Measurements from ENCODE around the gene ZBTB44.

ZBTB44 gene

DNA sequence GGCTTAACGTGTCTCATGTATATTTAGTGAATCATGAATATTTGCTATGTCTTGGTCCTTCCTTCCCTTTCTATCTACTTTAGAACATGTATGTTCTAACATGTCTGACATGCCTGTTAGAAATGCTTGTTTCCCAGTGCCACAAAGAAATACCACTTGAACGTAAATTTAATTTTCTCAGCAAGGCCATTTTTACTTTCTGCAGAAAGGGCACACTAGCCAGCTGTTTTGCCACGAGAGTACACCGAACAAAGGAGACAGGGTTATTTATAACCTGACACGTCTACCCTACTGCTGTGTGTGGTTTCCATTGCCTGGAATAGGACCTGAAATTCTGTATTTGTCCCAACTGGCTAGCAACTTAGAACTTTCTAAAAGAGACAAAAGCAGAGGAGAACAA, 7.4 kb upstream of the ZBTB44 start:
- TF ChIP-seq CTCF (IDR thresholded peaks at IDR 0.05; ENCODE audit: low read depth, low read length, missing control alignments): no peak
- DNase-seq (ENCODE audit: low read depth): no peak
- no peak overlapping the region for H3K4me3 ChIP-seq (ENCODE audit: low read depth, low read length)

DNA sequence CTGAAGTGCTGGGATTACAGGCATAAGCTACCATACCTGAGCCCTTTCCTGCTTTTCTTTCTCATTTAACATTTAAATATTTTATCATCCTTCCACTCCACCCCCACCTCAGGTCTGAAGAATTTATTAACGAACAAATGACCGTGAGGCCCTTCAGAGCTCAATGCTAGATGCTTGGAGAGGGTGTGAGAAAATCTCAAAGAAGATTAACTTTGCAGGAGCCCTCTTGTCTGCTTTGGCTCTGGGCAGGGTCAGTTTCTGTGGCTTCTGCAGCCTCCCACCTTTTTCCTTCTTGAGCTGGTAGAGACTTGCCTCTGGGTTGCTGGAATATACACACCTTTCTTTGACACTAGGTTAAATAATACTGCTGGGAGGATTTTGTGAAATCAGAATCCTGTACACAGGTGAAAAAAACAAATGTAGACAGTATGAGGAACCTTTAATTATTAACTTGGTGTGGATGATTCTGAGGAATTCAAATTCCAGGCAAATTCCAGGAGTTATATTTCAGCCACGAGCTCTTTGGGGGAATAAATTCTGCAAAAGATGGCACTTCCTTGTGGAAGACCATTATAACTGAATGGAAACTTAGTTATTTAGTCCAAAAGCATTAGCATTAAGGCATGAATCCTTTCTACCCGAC, 3.4 kb upstream of the ZBTB44 start:
- TF ChIP-seq CTCF (IDR thresholded peaks at IDR 0.05; ENCODE audit: low read depth, low read length, missing control alignments): no peak
- no peak for DNase-seq (ENCODE audit: low read depth)
- H3K4me3 ChIP-seq (ENCODE audit: low read depth, low read length): no peak overlapping the region

DNA sequence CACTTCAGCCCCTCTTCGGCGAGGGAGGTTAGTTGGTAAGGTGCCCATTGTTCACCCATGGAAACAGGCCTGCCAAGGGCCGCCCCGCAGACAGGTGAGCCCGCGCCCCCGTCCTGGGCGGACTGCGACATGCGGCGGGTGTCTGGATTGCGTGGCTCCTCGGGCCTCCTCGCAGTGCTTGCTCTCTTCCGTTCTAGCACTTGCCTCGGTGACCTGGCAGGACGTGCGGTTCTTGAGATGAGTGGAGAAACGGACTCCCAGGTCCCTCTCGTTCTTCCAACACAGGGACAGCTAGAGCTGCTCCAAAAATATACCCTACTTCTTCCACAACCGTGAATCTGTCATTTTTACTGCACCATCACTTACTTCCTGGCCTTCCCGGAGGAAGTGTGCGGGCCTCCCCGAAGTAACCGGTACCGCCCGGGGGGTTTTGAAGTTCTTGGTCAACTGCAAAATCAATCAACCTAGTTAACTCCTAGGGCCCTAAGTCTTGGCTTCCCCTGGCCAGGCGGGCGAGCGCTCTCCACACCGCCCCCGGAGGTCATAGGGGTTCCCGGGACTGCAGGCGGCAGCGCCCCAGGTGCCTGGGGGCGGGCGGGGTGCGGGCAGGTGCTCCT, 745 bp upstream of the ZBTB44 start:
- TF ChIP-seq CTCF (IDR thresholded peaks at IDR 0.05; ENCODE audit: low read depth, low read length, missing control alignments): peak; percentile 31
- peak overlapping the region; percentile 47 for H3K4me3 ChIP-seq (ENCODE audit: low read depth, low read length)
- no peak for DNase-seq (ENCODE audit: low read depth)

DNA sequence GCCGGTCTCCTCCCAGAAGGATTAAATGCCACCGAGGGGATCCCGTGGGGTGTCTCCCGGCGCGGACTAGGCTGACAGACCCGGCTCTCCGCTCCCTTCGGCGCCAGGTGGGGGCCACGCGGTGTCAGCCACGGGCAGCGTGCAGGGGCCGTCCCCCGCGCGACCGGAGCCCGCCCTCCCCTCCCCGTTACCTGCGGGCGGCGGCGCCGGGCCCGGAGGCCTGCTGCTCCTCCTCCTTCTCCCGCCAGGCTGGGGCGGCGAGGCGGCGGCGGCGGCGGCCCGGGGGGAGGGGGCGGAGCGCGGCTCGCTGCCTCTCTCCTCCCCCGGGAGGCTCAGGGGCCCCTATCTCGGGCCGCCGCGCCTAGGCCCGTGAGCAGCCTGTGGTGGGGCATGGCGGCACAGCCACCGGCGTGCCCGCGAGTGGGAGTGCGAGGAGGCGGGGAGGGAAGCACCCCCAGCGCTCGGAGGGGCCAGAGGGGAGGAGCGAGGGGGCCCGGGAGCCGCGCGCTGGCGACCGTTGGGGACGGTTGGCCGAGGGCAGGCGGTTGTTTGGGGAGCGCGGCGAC, 450 bp downstream of the ZBTB44 start:
- no peak for TF ChIP-seq CTCF (IDR thresholded peaks at IDR 0.05; ENCODE audit: low read depth, low read length, missing control alignments)
- H3K4me3 ChIP-seq (ENCODE audit: low read depth, low read length): peak overlapping the region; percentile 68
- no peak for DNase-seq (ENCODE audit: low read depth)

DNA sequence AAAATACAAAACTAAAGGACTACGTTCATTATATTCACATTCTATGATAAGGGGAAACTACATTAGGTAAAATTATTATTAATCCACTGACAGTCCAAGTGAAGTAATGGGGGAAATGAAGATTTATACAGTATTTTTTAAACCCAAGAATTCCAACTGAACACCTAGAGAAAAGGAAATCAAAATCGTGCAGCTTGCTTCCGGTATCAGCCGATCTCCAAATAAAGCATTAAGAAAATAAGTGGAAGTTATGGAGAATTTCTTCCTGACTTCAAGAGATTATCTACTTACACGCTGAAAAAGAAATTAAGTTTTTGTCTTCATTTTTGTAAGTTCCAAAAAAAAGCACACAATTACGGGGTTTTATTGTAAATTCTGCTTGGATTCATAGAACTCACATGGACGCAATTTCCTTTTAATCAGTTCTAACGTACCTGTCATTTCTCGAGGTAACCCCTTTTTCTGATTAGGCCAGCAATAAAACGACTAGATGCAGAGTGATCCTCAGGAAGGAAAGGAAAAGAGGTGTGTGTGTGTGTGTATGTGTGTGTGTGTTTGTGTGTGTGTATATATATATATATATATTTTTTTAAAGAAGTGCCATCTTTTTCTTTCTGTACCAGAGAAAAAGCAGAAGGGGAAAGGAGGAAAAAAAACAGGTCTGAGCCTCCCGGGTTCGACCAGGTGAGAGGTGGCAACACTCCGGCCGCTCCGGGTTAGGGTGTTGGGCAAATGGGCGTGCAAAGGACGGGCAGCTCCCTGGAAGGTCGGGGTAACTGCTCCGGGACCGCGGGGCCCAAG, 1.1 kb downstream of the ZBTB44 start:
- DNase-seq (ENCODE audit: low read depth): no peak
- no peak for TF ChIP-seq CTCF (IDR thresholded peaks at IDR 0.05; ENCODE audit: low read depth, low read length, missing control alignments)
- peak overlapping the region; percentile 68 for H3K4me3 ChIP-seq (ENCODE audit: low read depth, low read length)

DNA sequence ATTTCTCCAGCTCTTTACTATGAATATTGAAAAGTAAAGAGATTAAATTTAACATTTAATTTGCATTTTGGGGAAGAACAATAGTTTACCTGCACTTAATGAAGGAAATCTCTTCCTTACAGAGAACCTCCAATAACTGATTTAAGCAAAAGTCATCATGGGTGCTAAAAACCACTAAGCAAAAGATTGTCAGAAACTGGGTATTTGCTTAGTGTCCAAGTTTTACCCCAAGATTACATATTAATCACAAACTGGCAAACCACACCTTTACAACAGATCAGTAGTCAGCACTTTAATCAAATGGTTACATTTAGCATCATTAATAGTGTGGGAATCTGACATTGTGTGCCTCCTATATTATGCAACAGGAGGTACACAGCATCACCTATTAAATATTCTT, 2.7 kb downstream of the ZBTB44 start:
- H3K4me3 ChIP-seq (ENCODE audit: low read depth, low read length): no peak overlapping the region
- no peak for DNase-seq (ENCODE audit: low read depth)
- TF ChIP-seq CTCF (IDR thresholded peaks at IDR 0.05; ENCODE audit: low read depth, low read length, missing control alignments): no peak
